ENCODE data around the gene ZNF416. TPM values are rescaled to one million over a fixed set of nuclear protein-coding genes. Genes with fewer than 3 reads are reported as not detected.

ZNF416 gene
- 4.1 and 4.4 TPM in 2 replicates for total RNA-seq

DNA sequence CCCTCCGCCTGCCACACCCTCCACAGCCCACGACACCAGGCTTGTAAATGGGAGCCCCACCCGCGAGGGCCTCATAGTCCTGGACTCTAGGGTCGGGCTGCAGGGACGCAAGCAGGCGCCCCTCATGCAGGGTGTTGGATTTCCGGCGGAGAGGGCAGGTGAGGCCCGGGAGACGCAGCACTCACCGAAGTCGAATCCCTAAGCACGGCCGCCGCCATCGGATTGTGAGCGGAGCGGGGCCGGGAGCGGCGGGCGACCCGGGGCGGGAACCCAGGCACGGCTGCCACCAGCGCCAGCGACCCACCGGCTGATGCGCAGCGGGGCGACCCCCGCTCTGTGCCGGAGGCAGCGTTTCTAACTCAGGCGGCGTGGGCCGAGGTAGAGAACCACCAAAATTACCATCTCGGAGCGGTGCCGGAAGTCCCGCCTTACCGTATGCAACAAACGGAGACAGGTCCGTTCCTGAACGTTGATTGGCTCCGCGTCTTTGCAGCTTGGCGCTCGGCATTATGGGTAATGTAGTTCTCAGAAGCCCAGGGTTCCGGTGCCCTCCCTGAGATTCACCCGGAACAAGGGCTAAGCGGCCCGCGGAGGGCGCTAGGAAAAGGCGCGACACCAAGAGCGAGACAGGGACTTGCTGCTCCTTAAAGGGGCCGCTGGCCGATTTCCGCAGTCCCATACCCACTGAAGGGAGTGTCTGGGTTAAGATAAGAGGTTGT, at the start of gene ZNF416:
TSS of gene ZNF416 (minus strand) at position 425 of the 719 bp plus-strand sequence. CDS start at position 218, 207 bp downstream.
- peak; percentile 98 for DNase-seq

DNA sequence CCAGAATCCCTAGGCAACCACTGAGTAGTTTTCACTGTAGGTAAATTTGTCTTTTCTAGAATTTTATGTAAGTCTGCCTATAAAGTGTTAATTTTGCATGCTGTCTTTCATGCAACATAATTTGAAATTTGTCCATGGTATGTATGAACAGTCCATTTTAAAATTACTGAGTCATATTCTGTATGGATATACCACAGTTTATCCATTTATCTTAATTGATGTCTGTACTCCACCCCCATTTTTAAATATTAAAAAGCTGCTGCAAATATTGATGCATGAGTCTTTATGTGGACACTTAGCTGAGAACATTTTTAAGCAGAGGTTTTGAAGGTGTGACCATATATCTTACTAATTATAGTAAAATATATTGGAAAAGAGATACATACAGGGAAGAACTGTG, 44.4 kb upstream of the ZNF416 start:
- no peak for DNase-seq

DNA sequence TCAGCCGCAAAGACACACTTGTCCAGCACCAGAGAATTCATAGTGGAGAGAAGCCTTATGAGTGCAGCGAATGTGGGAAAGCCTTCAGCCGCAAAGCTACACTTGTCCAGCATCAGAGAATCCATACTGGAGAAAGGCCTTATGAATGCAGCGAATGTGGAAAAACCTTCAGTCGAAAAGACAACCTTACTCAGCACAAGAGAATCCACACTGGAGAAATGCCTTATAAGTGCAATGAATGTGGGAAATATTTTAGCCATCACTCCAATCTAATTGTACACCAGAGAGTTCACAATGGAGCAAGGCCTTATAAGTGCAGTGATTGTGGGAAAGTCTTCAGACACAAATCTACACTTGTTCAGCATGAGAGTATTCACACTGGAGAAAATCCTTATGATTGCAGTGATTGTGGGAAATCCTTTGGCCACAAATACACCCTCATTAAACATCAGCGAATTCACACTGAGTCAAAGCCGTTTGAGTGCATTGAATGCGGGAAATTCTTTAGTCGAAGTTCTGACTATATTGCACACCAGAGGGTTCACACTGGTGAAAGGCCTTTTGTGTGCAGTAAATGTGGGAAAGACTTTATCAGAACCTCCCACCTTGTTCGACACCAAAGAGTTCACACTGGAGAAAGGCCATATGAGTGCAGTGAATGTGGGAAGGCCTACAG, 42.1 kb upstream of the ZNF416 start:
- DNase-seq: peak; percentile 10

DNA sequence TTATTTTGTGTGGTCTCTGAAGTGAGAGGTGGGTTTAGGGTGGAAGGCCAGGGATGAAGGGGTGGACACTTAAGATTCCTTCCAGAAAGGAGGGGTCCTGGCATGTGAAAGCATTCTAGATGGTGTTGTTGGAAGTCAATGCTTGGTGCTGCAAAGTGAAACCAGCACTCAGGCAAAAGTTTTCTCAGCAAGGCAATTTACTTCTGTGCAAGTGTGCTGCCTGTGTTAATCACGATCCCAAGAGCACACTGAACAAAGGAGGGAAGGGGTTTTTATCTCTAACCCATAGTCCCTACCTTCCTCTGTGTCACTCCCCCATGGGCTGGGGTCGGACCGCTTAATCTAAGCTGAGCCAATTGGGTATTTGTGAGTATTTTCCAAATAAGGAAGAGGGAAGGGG, 36.6 kb upstream of the ZNF416 start:
- DNase-seq: no peak

DNA sequence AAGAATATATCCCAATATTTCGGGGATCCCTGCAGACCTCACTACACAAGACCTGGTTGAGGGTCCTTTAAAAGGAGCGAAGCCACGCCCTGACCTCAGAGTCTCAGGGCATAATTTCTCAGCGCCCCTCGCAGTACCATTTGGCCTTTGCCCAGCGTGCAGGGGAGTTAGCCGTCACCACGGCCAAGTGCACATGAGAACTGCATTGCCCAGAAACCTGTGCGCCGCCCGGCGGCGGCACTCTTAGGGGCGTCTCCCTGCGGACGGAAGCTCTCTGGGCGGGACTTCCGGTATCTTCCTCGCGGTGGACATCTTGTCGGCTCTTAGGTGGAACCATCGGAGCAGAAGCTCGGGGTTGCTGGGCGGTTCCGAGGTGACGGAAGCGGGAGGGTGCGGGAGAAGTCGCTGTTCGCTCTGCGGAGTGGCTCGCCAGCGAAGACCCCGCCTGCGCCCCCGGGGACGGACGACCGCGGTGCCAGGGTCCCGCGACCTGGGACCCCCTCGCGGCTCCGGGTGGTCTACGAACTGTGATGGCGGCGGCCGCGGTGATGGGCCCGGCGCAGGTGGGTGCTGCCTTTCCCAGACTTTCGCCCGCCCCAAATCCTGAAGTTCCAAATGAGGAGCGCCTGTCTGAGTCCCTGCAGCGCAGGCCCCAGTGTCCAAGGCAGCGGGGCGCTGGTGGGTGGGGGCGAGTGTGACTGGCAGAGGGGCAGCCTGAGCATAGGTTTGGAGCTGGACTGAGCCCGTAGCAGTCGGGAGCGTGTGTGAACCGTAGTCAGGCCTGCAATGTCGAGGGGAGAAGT, 35.4 kb upstream of the ZNF416 start, which contains the start of gene ZNF134:
TSS of gene ZNF134 (plus strand) at position 302 of the 803 bp plus-strand sequence. CDS start 5,227 bp downstream, outside the sequence.
- peak; percentile 92 for DNase-seq

DNA sequence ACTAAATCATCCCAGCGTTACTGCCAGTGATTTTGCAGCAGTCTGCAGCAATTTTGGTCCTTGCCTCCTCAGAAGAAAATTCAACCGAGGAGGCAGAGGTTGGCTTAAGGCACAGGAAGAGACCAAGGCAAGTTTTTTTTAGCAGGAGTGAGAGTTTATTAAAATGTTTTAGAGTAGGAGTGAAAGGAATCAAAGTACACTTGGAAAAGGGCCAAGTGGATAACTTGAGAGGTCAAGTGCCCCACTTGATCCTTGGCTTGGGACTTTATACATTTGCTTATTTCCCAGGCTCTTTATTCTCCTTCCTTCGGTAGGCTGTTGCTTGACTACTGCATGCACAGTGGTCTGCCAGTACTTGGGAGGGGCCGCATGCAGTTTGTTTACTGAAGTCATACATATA, 32.4 kb upstream of the ZNF416 start:
- no peak for DNase-seq

DNA sequence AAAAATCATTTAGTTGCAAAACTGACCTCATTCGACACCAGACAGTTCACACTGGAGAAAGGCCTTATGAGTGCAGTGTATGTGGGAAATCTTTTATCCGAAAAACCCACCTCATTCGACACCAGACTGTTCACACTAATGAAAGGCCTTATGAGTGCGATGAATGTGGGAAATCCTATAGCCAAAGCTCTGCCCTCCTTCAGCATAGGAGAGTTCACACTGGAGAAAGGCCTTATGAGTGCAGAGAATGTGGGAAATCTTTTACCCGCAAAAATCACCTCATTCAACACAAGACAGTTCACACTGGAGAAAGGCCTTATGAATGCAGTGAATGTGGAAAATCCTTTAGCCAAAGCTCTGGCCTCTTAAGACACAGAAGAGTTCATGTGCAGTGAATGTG, 28.2 kb upstream of the ZNF416 start:
- DNase-seq: no peak

DNA sequence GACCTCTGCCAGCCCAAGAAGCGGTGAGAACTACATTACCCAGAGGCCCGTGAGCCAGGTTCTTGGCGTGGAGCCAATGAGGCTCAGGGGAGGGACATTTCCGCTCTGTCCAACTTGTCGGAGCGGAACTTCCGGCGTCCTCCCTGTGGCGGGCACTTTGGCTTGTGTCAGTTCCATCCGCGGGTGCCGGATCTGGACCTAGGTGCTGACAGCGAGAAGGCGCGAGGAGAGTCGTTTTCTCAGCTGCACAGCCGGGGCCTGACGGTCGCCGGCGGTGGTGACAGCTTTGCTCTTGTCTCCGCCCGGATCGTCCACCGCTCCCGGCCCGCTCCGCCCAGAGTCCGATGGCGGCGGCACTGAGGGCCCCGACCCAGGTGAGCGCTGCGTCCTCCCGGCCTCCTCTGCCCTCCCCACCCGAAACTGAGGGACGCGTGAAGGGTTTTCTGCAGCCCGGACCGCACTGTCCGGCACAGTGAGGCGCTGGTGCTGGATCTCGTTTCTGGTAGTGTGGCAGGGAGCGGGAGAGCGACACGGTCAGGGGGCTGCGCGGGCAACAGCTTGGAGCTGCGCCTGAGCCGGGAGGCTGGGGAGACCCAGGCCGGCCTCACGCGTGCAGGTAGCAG, 21.2 kb upstream of the ZNF416 start, which contains the start of gene ZNF530:
TSS of gene ZNF530 (plus strand) at position 125 of the 623 bp plus-strand sequence. CDS start 4,461 bp downstream, outside the sequence.
- DNase-seq: peak; percentile 90

DNA sequence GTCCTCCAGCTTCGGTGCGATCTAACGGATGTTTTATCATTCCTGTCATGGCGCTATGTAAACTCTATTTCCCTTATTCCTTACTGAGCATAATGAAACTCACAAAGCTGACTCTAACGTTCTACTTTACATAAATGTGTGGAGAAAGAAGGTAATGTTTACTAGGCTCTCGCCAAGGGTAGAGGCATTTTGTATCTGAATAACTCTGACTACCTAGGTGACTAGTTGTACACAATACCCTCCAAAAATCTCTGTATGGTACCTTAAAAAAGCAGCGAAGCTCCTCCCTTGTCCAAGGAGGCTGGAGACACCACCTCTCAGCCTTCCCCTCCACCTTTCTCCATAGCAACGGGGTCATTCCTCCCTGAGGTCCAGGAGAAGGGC, 20.7 kb upstream of the ZNF416 start:
- no peak for DNase-seq

DNA sequence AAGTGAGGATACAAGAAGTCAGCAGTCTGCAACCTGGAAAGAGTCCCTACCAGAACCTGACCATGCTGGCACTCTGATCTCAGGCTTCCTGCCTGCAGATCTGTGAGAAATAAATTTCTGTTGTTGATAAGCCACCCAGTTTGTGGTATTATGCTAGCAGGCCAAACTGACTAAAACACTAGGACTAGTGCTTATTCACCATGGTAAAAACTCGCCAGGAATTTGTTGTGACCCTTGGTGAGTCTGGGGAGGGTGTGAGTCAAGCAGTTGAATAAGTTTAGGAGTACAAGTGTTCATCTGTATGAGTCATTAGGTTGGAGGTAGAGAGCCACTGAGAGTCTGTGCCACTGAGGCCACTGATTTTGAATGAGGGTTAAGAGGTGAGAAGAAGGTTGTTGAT, 8.8 kb upstream of the ZNF416 start:
- no peak for DNase-seq

DNA sequence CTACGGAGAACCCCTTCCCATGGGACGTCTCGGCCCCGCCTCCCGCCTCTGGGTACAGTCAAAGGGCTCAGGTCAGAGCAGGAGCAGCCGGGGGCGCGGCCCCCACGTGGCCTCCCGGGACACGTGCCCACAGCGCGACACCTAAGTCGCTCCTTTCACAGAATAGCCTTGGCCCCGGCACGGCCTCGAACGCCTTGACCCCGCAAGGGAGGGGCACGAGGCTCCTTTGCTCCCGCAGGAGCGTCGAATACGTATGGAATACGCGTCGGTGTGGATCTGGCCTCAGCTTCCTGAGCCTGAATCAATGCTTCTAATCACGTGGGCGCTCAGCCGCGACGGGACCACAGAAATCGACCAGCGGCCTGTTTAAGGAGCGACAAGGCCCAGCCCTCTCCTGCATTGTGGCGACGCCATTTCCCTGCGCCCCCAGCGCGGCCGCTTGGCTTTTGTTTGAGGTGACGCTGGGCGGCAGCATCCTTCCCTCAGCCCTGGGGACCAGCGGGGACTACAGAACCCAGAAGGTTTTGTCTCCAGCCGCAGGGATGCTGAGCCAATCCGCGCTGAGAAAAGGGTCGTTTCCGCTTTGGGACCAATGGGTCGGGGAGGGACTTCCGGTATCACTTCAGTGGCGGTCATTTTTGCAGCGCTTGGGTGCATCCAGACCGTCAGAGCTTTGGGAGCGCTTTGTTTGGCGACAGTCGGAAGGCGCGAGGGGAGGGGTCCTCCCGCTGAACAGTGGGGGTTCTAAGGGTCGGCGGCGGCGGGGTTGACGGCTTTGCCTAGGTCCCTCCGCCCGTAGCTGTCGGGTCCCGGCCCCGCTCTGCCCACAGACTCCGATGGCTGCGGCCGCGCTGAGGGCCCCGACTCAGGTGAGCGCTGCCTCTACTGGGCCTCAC, 5.1 kb upstream of the ZNF416 start, which contains the start of gene ZIK1:
TSS of gene ZIK1 (plus strand) at position 625 of the 896 bp plus-strand sequence. CDS start at position 837, 212 bp downstream.
- peak; percentile 78 for DNase-seq

DNA sequence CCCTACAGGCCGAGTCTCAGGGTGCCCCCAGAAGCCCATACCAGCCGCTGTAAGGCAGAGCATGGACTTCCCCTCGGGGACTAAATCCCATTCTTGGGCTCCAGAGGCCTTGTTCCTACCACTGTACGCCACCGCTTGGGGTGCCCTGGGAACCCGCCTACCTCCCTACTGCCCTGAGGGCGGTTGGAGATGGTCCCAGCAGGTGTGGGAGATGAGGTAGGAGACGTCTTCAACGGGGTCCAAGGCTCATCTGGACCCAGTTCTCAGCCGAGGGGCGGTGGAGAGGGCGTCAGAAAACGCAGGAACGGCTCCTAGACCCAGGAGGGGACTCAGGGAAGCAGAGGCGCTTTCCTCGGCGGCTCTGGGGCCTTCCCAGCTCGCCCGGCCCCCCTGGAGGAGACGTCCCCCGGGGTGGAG, 4.4 kb upstream of the ZNF416 start:
- no peak for DNase-seq

DNA sequence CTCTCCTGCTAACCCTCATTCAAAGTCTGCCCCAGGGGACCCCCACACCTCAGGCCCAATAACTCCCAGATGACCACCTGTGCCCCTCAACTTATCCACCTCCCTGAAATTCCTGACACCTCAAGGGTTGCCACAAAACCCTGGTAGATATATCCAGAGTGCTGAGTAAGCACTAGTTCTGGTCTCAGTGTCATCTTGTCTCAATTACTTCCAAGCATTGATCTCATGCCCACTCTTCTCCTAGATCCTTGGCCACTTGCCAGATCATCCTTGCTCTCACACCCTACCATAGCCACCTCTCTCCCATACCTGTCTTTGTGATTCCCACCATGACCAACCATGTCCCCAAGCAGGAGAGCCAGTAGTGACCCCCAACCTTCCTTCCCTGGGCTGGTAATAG, 2.0 kb downstream of the ZNF416 start:
- no peak for DNase-seq

DNA sequence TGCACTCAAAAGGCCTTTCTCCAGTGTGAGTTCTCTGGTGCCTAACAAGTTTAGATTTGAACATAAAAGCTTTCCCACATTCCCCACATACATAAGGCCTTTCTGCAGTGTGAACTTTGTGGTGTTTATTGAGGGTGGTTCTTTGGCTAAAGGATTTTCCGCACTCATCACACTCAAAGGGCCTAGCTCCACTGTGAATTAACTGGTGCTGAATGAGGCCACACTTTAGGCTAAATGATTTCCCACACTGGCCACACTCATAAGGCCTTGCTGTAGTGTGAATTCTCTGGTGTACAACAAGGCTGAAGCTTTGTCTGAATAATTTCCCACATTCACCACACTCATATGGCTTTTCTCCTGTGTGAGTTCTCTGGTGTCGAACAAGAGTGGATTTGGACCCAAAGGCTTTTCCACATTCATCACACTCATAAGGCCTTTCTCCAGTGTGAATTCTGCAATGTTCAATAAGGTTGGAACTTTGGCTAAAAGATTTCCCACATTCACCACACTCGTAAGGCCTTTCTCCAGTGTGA, 6.2 kb downstream of the ZNF416 start:
- no peak for DNase-seq

DNA sequence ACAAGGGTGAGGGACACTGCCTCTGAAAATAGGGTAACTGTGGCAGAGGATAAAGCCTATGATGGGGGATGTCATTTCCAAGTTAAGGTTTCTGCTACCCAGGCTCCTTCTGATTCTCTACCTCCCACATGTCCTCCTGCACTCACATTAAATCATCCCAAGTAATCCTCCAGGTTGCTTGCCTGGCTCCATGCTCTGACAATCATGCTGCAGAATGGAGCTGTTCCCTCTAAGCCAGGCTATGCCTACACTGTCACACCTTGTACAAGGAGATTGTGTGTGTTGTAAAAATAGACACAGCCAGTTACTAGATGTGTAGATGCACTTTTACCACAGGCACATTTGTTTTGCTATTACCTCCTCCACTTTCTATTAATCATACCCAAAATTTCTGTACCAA, 8.0 kb downstream of the ZNF416 start:
- DNase-seq: no peak

DNA sequence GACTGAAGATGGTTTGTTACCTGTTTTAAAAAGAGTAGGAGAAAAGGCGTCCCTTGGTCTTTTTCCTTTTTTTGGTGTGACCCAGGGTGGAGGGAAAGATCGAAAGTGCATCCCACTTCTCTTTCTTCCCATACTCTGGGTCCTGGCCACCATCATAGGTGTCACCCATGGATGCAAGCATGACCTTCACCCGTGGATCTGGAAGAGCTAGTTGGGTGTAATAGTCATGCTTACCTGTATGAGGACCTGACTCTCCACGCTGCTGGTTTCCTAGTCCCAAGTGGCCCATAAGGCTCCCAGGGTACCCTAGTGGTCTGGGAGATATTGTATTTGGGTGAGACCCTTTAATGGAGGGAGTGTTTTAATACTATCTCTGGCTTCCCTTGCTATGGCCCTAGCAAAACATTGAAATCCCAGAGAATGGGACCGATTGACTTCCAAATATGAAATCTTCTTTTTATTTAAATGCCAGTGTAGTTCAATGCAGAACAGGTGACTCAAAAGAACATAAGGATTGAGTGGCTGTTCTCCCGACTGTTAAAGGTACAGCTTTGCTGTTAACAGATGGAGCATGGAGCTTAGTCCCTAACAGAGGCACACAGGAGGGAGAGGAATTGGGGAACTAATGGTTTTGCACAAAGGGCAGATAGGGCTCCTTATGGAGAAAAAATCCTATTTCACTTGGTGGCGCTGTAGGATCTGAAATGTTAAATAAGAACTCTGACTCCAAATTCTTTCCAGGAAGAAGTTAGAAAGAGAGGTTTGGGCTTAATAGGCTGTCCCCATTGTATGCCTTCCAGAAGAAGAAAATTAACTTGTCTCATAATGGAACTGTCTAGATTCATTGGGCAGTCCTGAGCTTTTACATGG, 12.1 kb downstream of the ZNF416 start:
- peak; percentile 57 for DNase-seq

DNA sequence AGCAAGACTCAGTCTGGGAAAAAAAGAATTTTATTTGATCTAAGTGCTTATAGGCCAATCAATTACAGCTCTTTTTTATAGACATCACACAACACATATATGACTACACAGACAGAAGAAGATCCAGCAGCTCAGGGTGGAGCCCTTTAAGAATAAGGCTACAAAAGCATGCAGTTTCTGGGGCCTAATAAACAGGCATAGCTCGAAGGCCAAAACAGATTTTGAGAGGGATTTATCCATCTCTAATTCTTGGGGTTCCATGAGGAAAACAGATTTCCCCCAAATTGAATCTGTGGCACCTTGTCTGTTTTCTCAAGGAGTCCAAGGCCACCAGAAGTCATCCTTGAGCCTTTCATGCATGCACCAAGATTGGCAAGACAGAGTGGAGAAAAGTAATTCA, 15.2 kb downstream of the ZNF416 start:
- DNase-seq: no peak

DNA sequence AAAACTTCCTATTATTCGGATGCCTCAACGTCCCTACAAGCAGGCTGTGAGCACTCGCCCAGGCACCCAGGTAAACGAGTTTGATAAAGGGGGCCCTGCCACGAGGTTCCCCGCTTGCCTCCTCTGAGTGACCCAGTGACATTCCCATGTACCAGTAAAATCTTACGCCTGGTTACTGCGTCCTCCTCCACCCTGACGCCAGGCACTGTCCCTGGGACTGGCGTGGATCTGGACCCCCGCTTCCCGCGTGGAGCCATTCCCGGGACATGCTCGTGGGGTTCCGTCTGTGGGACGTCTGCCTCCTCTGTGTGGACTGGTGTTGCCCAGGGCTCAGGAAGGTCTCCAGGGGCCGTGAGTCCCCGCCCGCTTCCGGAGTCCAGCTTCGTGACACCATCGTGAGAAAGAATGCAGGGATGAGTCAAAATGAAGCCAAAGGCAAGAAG, 18.6 kb downstream of the ZNF416 start:
- DNase-seq: peak; percentile 54

DNA sequence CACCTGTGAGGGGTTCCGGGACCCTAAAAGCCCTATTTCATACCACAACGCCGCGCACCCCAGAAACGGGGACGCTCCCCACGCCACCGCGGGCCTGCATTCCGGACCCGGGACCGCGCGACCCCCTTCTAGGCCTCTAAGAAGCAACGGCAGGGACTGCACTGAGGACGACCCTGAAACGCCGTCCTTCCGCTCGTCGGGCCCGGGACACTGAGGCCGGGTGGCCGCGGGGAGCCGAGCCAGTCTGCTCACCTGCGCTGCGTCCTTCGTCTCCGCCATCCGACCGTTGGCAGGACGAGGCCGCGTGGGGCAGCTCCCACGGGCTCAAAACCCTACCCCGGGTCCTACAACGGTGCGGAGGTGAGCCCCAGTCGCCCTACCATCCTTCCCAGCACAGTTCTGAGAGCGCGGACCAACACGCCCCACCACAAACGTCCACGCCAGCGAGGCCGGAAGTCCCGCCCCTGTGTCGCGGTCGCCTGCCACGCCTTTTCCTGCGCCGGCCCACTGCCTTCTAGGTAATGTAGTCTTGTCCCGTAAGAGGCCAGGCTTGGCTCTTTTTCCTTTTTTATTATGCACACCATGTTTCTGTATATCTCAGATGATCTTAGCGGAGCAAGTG, 19.2 kb downstream of the ZNF416 start, which contains the start of gene ZNF550:
TSS of gene ZNF550 (minus strand) at position 460 of the 622 bp plus-strand sequence. CDS start at position 279, 181 bp downstream.
- DNase-seq: peak; percentile 91

Measured in dermis blood vessel endothelial cell (primary cell).